Astrocyte (in vitro differentiated cells and primary cell): ENCODE measurements around the gene PEX5L.

ENCODE experiments used
- EZH2 ChIP-seq: IDR thresholded peaks from 2 replicates; pipeline ENCODE4 v1.6.1; 2012; ENCODE audit warnings: mild to moderate bottlenecking, low read length, inconsistent platforms; ENCODE audit not compliant: insufficient read depth
- TF ChIP-seq, protein P1 (sequence below): IDR thresholded peaks from 2 replicates; pipeline ENCODE4 v1.5.1; 2011; ENCODE audit warnings: low read depth, mild to moderate bottlenecking, inconsistent platforms, low read length, moderate library complexity; ENCODE audit not compliant: insufficient read depth

DNA sequence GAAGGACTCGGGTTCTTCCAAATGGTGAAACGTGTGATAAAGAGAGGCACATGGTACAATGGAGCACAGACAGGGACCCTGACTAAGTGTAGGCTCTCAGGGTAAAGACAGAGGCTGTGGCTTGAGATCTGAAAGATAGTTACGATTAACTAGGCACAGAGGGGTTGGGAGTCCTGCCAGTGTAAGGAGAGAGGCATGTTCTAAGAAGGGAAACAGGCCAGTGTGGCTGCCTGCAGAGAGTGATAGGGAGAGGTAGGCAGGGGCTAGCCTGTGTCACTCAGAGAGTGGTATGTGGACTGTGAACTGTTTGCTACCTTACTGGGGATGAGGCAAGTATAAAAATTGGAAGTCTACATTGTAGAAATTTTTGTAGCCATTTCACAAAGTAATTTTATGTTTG is 109.5 kb downstream of the PEX5L start:
- TF ChIP-seq, protein P1, sequence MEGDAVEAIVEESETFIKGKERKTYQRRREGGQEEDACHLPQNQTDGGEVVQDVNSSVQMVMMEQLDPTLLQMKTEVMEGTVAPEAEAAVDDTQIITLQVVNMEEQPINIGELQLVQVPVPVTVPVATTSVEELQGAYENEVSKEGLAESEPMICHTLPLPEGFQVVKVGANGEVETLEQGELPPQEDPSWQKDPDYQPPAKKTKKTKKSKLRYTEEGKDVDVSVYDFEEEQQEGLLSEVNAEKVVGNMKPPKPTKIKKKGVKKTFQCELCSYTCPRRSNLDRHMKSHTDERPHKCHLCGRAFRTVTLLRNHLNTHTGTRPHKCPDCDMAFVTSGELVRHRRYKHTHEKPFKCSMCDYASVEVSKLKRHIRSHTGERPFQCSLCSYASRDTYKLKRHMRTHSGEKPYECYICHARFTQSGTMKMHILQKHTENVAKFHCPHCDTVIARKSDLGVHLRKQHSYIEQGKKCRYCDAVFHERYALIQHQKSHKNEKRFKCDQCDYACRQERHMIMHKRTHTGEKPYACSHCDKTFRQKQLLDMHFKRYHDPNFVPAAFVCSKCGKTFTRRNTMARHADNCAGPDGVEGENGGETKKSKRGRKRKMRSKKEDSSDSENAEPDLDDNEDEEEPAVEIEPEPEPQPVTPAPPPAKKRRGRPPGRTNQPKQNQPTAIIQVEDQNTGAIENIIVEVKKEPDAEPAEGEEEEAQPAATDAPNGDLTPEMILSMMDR, result no peak
- no peak for TF ChIP-seq EZH2
